Gastroesophageal sphincter (tissue), 4 donors: ENCODE results near the gene AHDC1. TPM values are rescaled to one million over a fixed set of nuclear protein-coding genes. Genes with fewer than 3 reads are reported as not detected.

ENCODE experiments used
- ATAC-seq: fragments of 150-250 bp; one replicate; pipeline ENCODE4 v1.9.1; 2016; ENCODE audit warnings: mild to moderate bottlenecking, moderate library complexity
- H3K27ac ChIP-seq, 4 donors: fragments of 200-600 bp; sonication (generic) in 3 of 4; 1 replicate in 3 of 4; 2 replicates in 1 of 4; pipeline ENCODE4 v1.5.1; 2016 to 2019
- H3K27me3 ChIP-seq: fragments of 200-600 bp; sonication (generic); one replicate; pipeline ENCODE4 v1.5.1; 2019
- H3K36me3 ChIP-seq, 2 donors: fragments of 200-600 bp; sonication (generic); one replicate each; pipeline ENCODE4 v1.5.1; 2019; ENCODE audit warnings: control low read depth in 1 of 2
- H3K4me1 ChIP-seq, 3 donors: fragments of 200-600 bp; sonication (generic); 1 replicate in 2 of 3; 2 replicates in 1 of 3; pipeline ENCODE4 v1.5.1; 2016 to 2019; ENCODE audit warnings: control low read depth in 2 of 3
- H3K4me3 ChIP-seq, 2 donors: fragments of 200-600 bp; sonication (generic); one replicate each; pipeline ENCODE4 v1.5.1; 2019; ENCODE audit warnings: mild to moderate bottlenecking in 1 of 2, moderate library complexity in 1 of 2
- H3K9me3 ChIP-seq, 3 donors: fragments of 200-600 bp; sonication (generic); one replicate each; pipeline ENCODE4 v1.5.1; 2017 to 2019; ENCODE audit warnings: control low read depth in 2 of 3
- CTCF ChIP-seq, 4 experiments: fragments of 200-600 bp in 2 of 4; fragments of 450-650 bp in 2 of 4; sonication (generic) in 1 of 4; IDR thresholded peaks; one replicate each; pipeline ENCODE4 v1.5.1; 2017 to 2019; ENCODE audit warnings: antibody characterized with exemption in 4 of 4, mild to moderate bottlenecking in 2 of 4, moderate library complexity in 2 of 4
- EP300 ChIP-seq: sonication (generic); formaldehyde crosslinking; IDR thresholded peaks from one replicate; pipeline ENCODE4 v1.6.1; 2017; ENCODE audit warnings: antibody characterized with exemption, mild to moderate bottlenecking
- POLR2A ChIP-seq, 2 donors: fragments of 450-650 bp; IDR thresholded peaks; one replicate each; pipeline ENCODE4 v1.6.1; 2017; ENCODE audit warnings: antibody characterized with exemption in 2 of 2, mild to moderate bottlenecking in 2 of 2, moderate library complexity in 1 of 2
- POLR2AphosphoS5 ChIP-seq: sonication (generic); formaldehyde crosslinking; IDR thresholded peaks from one replicate; pipeline ENCODE4 v1.6.1; 2017; ENCODE audit warnings: antibody characterized with exemption
- WGBS, 2 donors: methylation state at CpG; one replicate each; pipeline ENCODE4 v1.1.5; 2018; ENCODE audit warnings: low coverage in 1 of 2; 5-methylcytosine and 5-hydroxymethylcytosine counted together
- total RNA-seq, 4 donors: library from RNA; depleted of rRNA; stranded (reverse); fragments of >200 nt; gene quantifications; one replicate each; pipeline ENCODE4 v1.1.0, GENCODE V29; 2016

AHDC1 gene
- total RNA-seq, 4 donors from 2014 or later = 18.2 to 50.3 (median 27.7) TPM

- peak overlapping the region; percentile 25 to 56 for H3K4me3 ChIP-seq
- TF ChIP-seq CTCF (IDR thresholded peaks at IDR 0.05) (peak in 3 of 4 experiments; percentile 7 to 29 (median 17)), EP300 (no peak), POLR2A (IDR thresholded peaks at IDR 0.05) (peak; percentile 38 to 66)
- ATAC-seq = peak; percentile 31
- WGBS, 2 donors = 8% methylated on average over 6 of the region's 71 CpGs; no CpG with 5 or more reads in 1 of the 2 donors
- peaks cover 0 to 7% of the 10 kb centered on the region in 2 donors for H3K36me3 ChIP-seq
- H3K27ac ChIP-seq = peak overlapping the region; percentile 87 to 98 (median 97)
- no peaks in the 10 kb centered on the region for H3K27me3 ChIP-seq
- no peaks in the 10 kb centered on the region for H3K9me3 ChIP-seq
- peaks cover 7 to 84% (median 54%) of the 10 kb centered on the region in 3 donors for H3K4me1 ChIP-seq
Observed at GRCh38 chr1:27527890-27528817, 75.8 kb downstream of the AHDC1 start.

DNA sequence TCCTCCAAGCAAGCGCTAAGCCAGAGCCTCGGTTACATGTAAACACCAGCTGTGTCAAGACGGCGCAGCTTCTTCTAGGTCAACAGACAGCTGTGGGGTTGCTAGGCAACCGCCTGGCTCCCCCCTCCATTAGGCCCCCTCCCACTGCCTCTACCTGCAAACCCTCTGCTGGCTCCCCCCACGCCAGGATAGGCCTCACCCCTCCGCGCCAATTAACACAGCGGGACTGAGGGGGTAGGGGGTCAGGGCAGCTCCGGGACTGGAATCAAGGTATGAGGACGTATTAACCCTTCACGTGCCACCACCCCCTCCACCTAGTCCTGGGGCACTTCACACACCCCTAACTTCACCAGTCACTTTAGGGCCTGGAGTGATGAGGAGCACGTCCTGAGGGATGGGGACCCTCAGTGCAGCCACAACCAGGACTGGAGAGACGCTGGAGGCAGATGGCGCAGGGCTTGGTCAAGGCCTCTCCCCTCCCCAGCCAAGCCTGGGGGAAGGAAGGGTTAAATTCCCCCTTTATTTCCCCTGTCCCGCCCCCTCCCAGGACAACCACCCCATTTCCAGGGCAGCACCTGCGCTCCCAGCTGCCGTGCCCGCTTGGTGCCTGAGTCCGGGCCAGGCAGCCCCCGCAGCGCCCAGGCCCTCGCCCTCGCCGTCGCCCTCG lies 76.6 kb downstream of the AHDC1 start:
- Histone ChIP-seq H3K4me1 (peaks cover 7 to 84% (median 62%) of the 10 kb centered on the region in 3 donors), H3K36me3 (no peaks in the 10 kb centered on the region), H3K9me3 (no peaks in the 10 kb centered on the region), H3K27ac (peak overlapping the region; percentile 87 to 98 (median 97)), H3K4me3 (peak overlapping the region; percentile 25 to 56), H3K27me3 (no peaks in the 10 kb centered on the region)
- peak; percentile 7 for ATAC-seq
- WGBS, 2 donors = no CpG with 5 or more reads among the region's 27 CpGs
- TF ChIP-seq EP300 (no peak), POLR2A (IDR thresholded peaks at IDR 0.05) (no peak), CTCF (IDR thresholded peaks at IDR 0.05) (no peak), POLR2AphosphoS5 (no peak)

DNA sequence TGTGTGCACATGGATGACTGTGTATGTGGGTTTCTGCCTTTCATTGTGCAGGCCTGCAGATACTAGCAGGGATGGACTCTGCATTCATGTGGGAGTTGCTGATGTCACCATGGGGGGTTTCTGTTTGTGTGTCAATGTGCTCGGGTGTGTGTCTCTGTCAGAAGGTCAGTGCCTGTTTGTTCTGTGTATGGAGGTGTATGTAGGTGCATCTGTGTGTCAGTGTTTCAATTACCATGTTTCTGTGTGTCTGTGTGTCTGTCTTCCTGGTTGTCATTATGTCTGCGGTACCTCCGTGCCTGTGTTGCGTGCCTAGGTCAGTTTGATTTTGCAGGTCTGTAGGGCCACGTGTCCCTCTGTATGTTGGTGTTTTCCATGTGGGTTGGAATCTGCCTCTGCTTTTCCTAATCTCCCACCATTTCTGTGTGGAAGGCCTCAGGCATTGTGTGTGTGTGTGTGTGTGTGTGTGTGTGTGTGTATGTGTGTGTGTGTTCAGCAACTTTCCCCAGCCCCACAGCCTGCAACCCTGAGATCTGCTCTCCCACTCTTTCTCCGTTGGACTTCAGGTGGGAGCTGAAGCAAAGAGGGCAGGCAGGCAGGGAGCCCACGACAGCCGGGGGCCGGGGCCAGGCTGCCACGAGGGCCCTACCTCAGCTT lies 77.2 kb downstream of the AHDC1 start:
- WGBS, 2 donors = no CpG with 5 or more reads among the region's 10 CpGs
- peak overlapping the region in 1 of 2 donors; percentile 56 for H3K4me3 ChIP-seq

More for the DNA sequence above, 77.2 kb downstream of the AHDC1 start:
- ATAC-seq = no peak
- H3K36me3 ChIP-seq = no peaks in the 10 kb centered on the region
- H3K4me1 ChIP-seq = peaks cover 7 to 91% (median 69%) of the 10 kb centered on the region in 3 donors
- H3K27ac ChIP-seq = peak overlapping the region; percentile 87 to 98 (median 97)
- no peaks in the 10 kb centered on the region for H3K9me3 ChIP-seq
- no peaks in the 10 kb centered on the region for H3K27me3 ChIP-seq
- no peak for TF ChIP-seq CTCF (IDR thresholded peaks at IDR 0.05)
- no peak for TF ChIP-seq POLR2AphosphoS5
- TF ChIP-seq EP300 = no peak
- TF ChIP-seq POLR2A (IDR thresholded peaks at IDR 0.05) = no peak
